Activated effector memory CD4-positive, alpha-beta T cell treated with Interleukin-2 at 50 U/mL for 16 hours (primary cell): ENCODE measurements around the gene RTN4.

Experiments
- DNase-seq: peaks from one replicate; pipeline ENCODE4 v3.0.0-alpha.2; 2020

The RTN4 gene

GRCh38 chr2:55031505-55031904 lies 18.7 kb downstream of the RTN4 start:
- no peak for DNase-seq

GRCh38 chr2:55030766-55031165 lies 19.5 kb downstream of the RTN4 start:
- no peak for DNase-seq

- no peak for DNase-seq
Observed at GRCh38 chr2:55029098-55029497, 21.2 kb downstream of the RTN4 start.

GRCh38 chr2:55027226-55027625 lies 23.0 kb downstream of the RTN4 start:
- no peak for DNase-seq

- no peak for DNase-seq
Observed at GRCh38 chr2:55026202-55026601, 24.0 kb downstream of the RTN4 start.

- no peak for DNase-seq
Observed at GRCh38 chr2:55025627-55026026, 24.6 kb downstream of the RTN4 start.

- DNase-seq = no peak
Observed at GRCh38 chr2:55025082-55025481, 25.2 kb downstream of the RTN4 start.

- no peak for DNase-seq
Observed at GRCh38 chr2:55022476-55022875, 27.8 kb downstream of the RTN4 start.

GRCh38 chr2:55019526-55020258 lies 30.6 kb downstream of the RTN4 start:
- no peak for DNase-seq

- DNase-seq = no peak
Observed at GRCh38 chr2:55018619-55019018, 31.6 kb downstream of the RTN4 start.

GRCh38 chr2:55017880-55018279 lies 32.4 kb downstream of the RTN4 start:
- DNase-seq = no peak

GRCh38 chr2:55017428-55017827 lies 32.8 kb downstream of the RTN4 start:
- no peak for DNase-seq

- DNase-seq = no peak
Observed at GRCh38 chr2:55014962-55015939, 35.0 kb downstream of the RTN4 start.

- DNase-seq = no peak
Observed at GRCh38 chr2:55013936-55014335, 36.3 kb downstream of the RTN4 start.

- DNase-seq = no peak
Observed at GRCh38 chr2:55012672-55013484, 37.4 kb downstream of the RTN4 start.

GRCh38 chr2:55011831-55012671 lies 38.2 kb downstream of the RTN4 start:
- no peak for DNase-seq

GRCh38 chr2:55010915-55011314 lies 39.3 kb downstream of the RTN4 start:
- no peak for DNase-seq

- no peak for DNase-seq
Observed at GRCh38 chr2:55010149-55010591, 40.1 kb downstream of the RTN4 start.

GRCh38 chr2:55009277-55010060 lies 40.8 kb downstream of the RTN4 start:
- DNase-seq = no peak

GRCh38 chr2:55006306-55006705 lies 43.9 kb downstream of the RTN4 start:
- no peak for DNase-seq
